Lung (tissue), 12 donors: ENCODE measurements around the gene PAX1. TPM values are rescaled to one million over a fixed set of nuclear protein-coding genes. Genes with fewer than 3 reads are reported as not detected.

Experiments
- ATAC-seq: fragments of 200-7000 bp; cut with Tn5 transposase; one replicate; pipeline ENCODE4 v1.9.1; 2020; ENCODE audit warnings: moderate number of reproducible peaks; ENCODE audit not compliant: insufficient read depth, low FRiP score
- DNase-seq, 3 donors: peaks; one replicate each; pipeline ENCODE4 v3.0.0-alpha.2; 2013 to 2017
- H3K27ac ChIP-seq, 2 donors: one replicate each; pipeline ENCODE4 v1.5.1; 2013; ENCODE audit warnings: mild to moderate bottlenecking in 2 of 2, moderate library complexity in 2 of 2, control low read depth in 1 of 2, inconsistent platforms in 1 of 2, low read depth in 1 of 2, low read length in 1 of 2
- H3K27me3 ChIP-seq, 3 donors: one replicate each; pipeline ENCODE4 v1.5.1; 2013; ENCODE audit warnings: low read length in 2 of 3; ENCODE audit not compliant: control insufficient read depth in 3 of 3, insufficient read depth in 3 of 3
- H3K36me3 ChIP-seq, 4 donors: one replicate each; pipeline ENCODE4 v1.5.1; 2013; ENCODE audit warnings: low read length in 4 of 4, mild to moderate bottlenecking in 1 of 4, moderate library complexity in 1 of 4; ENCODE audit not compliant: control insufficient read depth in 4 of 4, insufficient read depth in 4 of 4
- H3K4me1 ChIP-seq, 5 donors: one replicate each; pipeline ENCODE4 v1.5.1; 2013; ENCODE audit warnings: low read length in 5 of 5, mild to moderate bottlenecking in 2 of 5, moderate library complexity in 1 of 5; ENCODE audit not compliant: control insufficient read depth in 5 of 5, insufficient read depth in 5 of 5
- H3K4me3 ChIP-seq: one replicate; pipeline ENCODE4 v1.5.1; 2013; ENCODE audit warnings: mild to moderate bottlenecking, control low read depth, moderate library complexity
- H3K9ac ChIP-seq, 2 donors: one replicate each; pipeline ENCODE4 v1.5.1; 2013; ENCODE audit warnings: low read length in 2 of 2, control low read depth in 1 of 2; ENCODE audit not compliant: insufficient read depth in 1 of 2
- H3K9me3 ChIP-seq, 4 donors: one replicate each; pipeline ENCODE4 v1.5.1; 2013; ENCODE audit warnings: low read length in 3 of 4, mild to moderate bottlenecking in 1 of 4, moderate library complexity in 1 of 4; ENCODE audit not compliant: control insufficient read depth in 4 of 4, insufficient read depth in 3 of 4
- CTCF ChIP-seq: IDR thresholded peaks from 2 replicates; pipeline ENCODE4 v1.5.1; 2012; ENCODE audit warnings: mild to moderate bottlenecking; ENCODE audit errors: control extremely low read depth, extremely low read depth
- WGBS, 2 donors: extraction: QIAGEN DNeasy Blood & Tissue Kit; methylation state at CpG; one replicate each; pipeline ENCODE4 v1.1.7; 2013; 5-methylcytosine and 5-hydroxymethylcytosine counted together
- polyA plus RNA-seq, 2 donors: library from polyadenylated mRNA; stranded (reverse); fragments of 200-250 nt; gene quantifications; one replicate each; pipeline ENCODE4 v1.2.1, GENCODE V29; 2013
- total RNA-seq, 2 donors: library from RNA; depleted of rRNA in 1 of 2; stranded (reverse); fragments of >200 nt in 1 of 2; gene quantifications; one replicate each; pipeline ENCODE4 v1.2.1, GENCODE V29; 2014 to 2021
- donor health status: control.
- donor health status: control.
- donor health status: Bipolar disorder and iron deficiency.
- donor health status: healthy.
- donor health status: DM: yes; HTN: yes; CAD: no.

The PAX1 gene
- total and polyA plus RNA-seq, 4 donors = 0.05 to 0.14 (median 0.06) TPM; not detected in 1

DNA sequence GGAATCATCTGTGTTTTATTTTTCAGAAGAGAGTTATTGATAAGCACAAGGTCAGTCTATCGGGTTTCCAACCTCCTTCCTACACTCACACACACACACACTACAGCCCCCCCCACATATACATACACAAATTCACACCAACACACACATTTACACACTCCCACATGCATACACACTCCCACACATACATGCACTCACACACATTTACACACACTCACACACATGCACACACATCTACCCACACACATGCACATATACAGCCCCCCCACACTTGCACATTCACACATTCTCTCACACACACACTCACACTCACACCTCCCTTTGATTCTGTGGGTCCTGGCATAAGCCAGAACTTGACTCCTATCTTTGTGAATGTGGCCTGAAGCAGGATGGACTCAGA is 34.5 kb upstream of the PAX1 start:
- Histone ChIP-seq H3K9ac (no peak overlapping the region), H3K4me3 (peak overlapping the region; percentile 30), H3K9me3 (peaks cover 0 to 15% (median 0%) of the 10 kb centered on the region in 4 donors), H3K27me3 (no peaks in the 10 kb centered on the region), H3K36me3 (no peaks in the 10 kb centered on the region), H3K4me1 (peaks cover 0 to 1% (median 0%) of the 10 kb centered on the region in 5 donors), H3K27ac (no peak overlapping the region)
- DNase-seq (no peak), ATAC-seq (no peak)
- 82 to 100% methylated on average over 1 of the region's 1 CpG for WGBS, 2 donors
- no peak for TF ChIP-seq CTCF

GRCh38 chr20:21677261-21677660 is 28.2 kb upstream of the PAX1 start:
- H3K9me3 ChIP-seq = peaks cover 0 to 10% (median 0%) of the 10 kb centered on the region in 4 donors
- DNase-seq (no peak), ATAC-seq (no peak)
- H3K4me1 ChIP-seq = peaks cover 0 to 11% (median 0%) of the 10 kb centered on the region in 5 donors
- no peak overlapping the region for H3K4me3 ChIP-seq
- no peak for TF ChIP-seq CTCF
- H3K36me3 ChIP-seq = no peaks in the 10 kb centered on the region
- WGBS, 2 donors = 91 to 97% methylated on average over 2 of the region's 2 CpGs
- H3K27me3 ChIP-seq = peaks cover 0 to 2% (median 2%) of the 10 kb centered on the region in 3 donors
- no peak overlapping the region for H3K27ac ChIP-seq
- no peak overlapping the region for H3K9ac ChIP-seq

- WGBS, 2 donors = 43 to 56% methylated on average over 3 of the region's 3 CpGs
- ATAC-seq = no peak
Observed at GRCh38 chr20:21677781-21678180, 27.7 kb upstream of the PAX1 start.

More at GRCh38 chr20:21677781-21678180, 27.7 kb upstream of the PAX1 start:
- no peak for TF ChIP-seq CTCF
- no peak overlapping the region for H3K9ac ChIP-seq
- peaks cover 0 to 8% (median 0%) of the 10 kb centered on the region in 4 donors for H3K9me3 ChIP-seq
- no peak for DNase-seq
- H3K4me1 ChIP-seq = peaks cover 0 to 16% (median 4%) of the 10 kb centered on the region in 5 donors
- H3K36me3 ChIP-seq = no peaks in the 10 kb centered on the region
- H3K27me3 ChIP-seq = peaks cover 0 to 4% (median 2%) of the 10 kb centered on the region in 3 donors
- no peak overlapping the region for H3K4me3 ChIP-seq
- no peak overlapping the region for H3K27ac ChIP-seq
